ENCODE measurements around the gene CRAMP1.

Gene CRAMP1

DNA sequence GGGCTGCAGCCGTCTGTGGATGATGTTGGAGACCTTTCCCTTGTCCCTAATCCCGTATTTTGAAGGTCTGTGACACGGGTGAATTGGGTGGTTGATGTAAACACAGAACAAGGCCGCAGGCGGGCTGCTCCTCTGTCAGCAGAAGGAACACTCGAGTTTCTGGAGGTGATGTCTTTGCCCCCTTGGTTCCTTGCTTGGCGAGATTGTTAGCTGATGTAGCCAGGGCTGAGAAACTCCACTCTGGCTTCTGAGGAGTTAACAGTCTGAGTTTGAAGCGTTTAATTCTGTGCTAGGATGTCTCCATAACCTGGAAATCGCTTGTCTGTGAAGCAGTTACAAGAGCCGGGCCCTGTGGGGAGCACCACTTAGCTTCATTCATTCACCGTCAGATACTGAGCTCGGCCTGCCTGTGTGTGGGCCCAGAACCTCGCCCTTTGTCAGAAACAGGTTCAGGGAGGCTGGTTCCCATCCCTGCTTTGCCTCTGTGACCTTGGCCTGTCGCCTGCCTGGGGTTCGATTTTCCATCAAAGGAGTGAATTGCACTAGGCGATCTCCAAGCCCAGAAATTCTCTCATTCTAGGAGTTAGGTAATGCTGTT is 95.1 kb downstream of the CRAMP1 start:
- DNase-seq (ENCODE audit: low spot score) = peak; percentile 51

DNA sequence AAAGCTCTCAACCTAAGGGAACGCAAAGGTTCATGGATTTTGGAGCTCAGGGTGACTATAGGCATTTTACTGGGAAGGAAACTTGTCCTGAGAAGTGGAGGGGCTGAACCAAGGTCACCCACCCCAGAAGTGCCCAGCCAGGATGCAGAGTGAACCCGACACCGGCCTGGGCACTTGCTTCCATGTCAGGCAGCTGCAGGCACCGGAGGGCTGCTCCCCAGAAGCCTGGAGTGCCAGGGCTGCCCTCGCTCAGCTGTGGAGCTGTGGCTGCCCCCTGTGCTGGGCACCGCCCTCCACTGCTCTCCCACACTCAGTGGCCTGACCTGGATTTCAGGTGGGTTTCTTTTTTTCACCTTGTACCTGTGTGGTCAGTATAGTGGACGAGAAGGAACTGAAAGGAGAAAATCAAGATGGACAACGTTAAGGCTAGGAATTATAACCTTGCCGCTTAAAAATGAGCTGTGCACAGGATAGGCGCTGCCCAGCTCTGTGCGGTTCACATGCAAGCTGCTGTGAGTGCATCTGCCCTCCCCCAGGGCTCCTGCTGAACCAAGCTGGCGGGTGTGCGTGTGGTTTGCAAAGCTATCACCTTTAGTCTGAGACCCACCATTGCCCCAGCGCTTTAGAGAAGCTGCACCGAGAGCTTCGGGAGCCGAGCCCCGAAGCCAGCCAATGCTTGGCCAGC is 96.1 kb downstream of the CRAMP1 start:
- TF ChIP-seq, protein P1, sequence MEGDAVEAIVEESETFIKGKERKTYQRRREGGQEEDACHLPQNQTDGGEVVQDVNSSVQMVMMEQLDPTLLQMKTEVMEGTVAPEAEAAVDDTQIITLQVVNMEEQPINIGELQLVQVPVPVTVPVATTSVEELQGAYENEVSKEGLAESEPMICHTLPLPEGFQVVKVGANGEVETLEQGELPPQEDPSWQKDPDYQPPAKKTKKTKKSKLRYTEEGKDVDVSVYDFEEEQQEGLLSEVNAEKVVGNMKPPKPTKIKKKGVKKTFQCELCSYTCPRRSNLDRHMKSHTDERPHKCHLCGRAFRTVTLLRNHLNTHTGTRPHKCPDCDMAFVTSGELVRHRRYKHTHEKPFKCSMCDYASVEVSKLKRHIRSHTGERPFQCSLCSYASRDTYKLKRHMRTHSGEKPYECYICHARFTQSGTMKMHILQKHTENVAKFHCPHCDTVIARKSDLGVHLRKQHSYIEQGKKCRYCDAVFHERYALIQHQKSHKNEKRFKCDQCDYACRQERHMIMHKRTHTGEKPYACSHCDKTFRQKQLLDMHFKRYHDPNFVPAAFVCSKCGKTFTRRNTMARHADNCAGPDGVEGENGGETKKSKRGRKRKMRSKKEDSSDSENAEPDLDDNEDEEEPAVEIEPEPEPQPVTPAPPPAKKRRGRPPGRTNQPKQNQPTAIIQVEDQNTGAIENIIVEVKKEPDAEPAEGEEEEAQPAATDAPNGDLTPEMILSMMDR (IDR thresholded peaks at IDR 0.05; ENCODE audit: extremely low read depth, missing control alignments) = no peak
- DNase-seq (ENCODE audit: low spot score) = no peak

More for the DNA sequence above, 95.1 kb downstream of the CRAMP1 start:
- TF ChIP-seq, protein P1 (IDR thresholded peaks at IDR 0.05; ENCODE audit: extremely low read depth, missing control alignments) = no peak

DNA sequence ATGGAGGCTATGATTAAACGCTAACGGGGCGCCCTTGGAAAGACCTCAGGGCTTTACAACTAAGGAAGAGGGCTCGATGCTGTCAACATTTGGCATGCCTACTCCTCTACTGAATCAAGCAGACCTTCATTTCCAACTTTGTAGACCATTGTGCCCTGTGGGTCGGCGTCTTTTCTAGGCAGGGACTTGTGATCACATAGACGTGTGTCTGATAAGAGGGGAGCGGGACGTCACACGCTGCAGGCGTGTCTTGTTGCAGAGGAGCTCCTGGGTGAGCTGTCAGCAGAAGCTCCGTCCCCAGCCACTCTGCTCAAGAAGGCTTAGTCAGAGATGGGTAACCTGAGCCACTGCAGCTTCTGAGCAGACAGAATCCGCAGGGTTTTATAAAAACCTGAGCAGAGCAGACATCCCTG is 96.6 kb downstream of the CRAMP1 start:
- TF ChIP-seq, protein P1 (IDR thresholded peaks at IDR 0.05; ENCODE audit: extremely low read depth, missing control alignments) = no peak

DNA sequence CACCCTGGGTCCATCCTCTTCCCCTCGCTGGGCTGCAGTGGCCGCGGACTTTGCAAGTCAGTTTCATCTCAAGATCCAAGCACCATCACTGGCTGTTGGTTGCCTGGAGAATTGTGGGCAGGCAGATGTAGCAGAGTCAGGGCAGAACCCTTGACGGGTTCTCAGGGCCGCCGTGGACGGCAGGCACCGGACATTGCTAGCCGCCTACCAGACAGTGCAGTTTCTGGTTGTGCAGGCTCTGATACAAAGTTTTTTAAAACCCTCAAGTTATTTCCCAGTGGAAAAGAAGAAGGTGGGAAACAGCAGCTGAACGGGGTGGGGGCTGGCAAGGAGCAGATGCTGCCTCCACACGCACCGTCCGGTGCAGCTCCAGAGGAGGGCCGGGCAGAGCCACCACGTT is 97.2 kb downstream of the CRAMP1 start:
- no peak for DNase-seq (ENCODE audit: low spot score)
- TF ChIP-seq, protein P1 (IDR thresholded peaks at IDR 0.05; ENCODE audit: extremely low read depth, missing control alignments) = no peak

More for the DNA sequence above, 96.6 kb downstream of the CRAMP1 start:
- DNase-seq (ENCODE audit: low spot score) = no peak

DNA sequence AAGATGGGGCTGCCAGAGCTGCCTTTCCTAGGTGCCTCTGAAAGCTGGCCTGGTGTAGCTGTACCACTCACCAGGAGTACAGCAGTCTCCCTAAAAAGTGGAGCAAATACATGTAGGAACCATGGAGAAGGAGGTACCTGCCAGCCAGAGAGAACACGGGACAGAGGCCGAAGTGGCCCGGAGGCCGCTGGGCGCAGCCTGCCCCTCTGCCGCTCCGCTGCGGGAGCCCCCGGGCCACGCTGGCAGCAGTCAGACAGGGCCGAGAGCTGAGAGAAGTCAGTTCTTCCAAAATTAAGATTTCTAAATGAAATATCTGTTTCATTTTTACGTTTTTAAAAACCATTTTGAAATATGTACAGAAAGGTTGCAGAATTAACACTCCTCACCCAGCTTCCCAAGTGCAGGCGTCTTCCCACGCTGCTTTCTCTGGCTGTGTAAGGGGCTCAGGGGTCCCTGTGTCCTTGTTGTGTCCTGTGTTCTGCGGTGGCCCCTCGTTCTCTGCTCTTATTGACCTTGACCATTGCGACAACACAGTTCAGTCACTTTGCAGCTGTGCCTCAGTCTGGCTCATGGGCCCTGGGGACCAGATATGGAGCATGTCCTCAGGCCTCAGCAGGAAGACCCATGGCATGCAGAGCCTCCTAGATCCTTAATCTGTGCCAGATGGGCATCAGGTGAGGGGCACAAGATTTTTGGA is 98.8 kb downstream of the CRAMP1 start:
- DNase-seq (ENCODE audit: low spot score) = no peak
- TF ChIP-seq, protein P1 (IDR thresholded peaks at IDR 0.05; ENCODE audit: extremely low read depth, missing control alignments) = no peak

DNA sequence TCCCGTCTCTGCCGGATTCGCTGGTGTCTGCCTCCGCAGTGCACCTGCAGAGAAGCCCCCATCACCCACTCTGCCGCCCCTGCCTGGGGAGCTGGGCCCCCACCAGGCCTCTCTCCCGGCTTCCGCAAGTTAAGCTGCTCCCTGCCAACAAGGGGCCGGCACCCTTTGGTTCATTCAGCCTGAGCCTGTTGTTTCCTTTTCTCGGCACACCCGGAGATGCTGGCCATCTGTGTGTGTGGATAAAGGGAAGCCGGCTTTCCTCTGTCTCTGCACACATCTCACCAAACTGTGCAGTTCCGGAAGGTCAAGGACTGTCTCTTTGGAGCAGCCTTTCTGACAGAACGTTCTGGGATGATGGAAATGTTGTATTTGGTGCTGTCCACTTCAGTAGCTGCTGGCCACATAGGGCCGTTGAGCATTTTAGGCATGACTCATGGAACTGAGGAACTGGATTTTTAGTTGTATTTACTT is 100.7 kb downstream of the CRAMP1 start:
- DNase-seq (ENCODE audit: low spot score) = no peak
- TF ChIP-seq, protein P1 (IDR thresholded peaks at IDR 0.05; ENCODE audit: extremely low read depth, missing control alignments) = no peak

DNA sequence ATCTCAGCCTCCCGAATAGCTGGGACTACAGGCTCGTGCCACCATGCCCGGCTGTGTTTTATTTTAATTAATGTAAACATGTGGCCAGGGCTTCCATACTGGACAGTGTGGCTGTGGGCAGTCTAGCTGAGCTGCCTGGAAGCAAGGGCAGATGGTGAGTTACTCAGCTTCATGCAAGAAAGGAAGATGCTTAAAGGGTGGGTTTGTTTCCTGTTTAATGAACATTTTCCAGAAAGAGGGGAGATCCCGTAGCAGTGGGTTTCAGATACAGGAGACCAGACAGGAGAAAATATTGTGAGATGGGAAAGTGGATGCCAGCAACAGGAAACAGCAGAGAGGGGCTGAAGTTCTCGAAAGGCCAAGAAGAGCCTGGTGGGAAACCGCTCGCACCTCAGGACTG is 101.2 kb downstream of the CRAMP1 start:
- TF ChIP-seq, protein P1 (IDR thresholded peaks at IDR 0.05; ENCODE audit: extremely low read depth, missing control alignments) = no peak
- DNase-seq (ENCODE audit: low spot score) = no peak

Measured in GM20000 (cell line).